Vagina (tissue), 2 donors: Measurements from ENCODE around the gene AS3MT. TPM values are rescaled to one million over a fixed set of nuclear protein-coding genes. Genes with fewer than 3 reads are reported as not detected.
"Not testable (repeated sequence)": the region's sequence is repeated elsewhere in the genome, so short reads cannot be mapped to it uniquely, and the experiment has no call there.

ENCODE experiments used
- DNase-seq, 2 donors: peaks; one replicate each; pipeline ENCODE4 v3.0.0-alpha.2; 2017; ENCODE audit errors: extremely low spot score in 2 of 2
- H3K27ac ChIP-seq: fragments of 200-600 bp; sonication (generic); one replicate; pipeline ENCODE4 v1.5.1; 2019
- H3K27me3 ChIP-seq: fragments of 200-600 bp; sonication (generic); one replicate; pipeline ENCODE4 v1.5.1; 2019
- H3K36me3 ChIP-seq, 2 donors: fragments of 200-600 bp; sonication (generic); one replicate each; pipeline ENCODE4 v1.5.1; 2017 to 2019
- H3K4me1 ChIP-seq: fragments of 200-600 bp; sonication (generic); one replicate; pipeline ENCODE4 v1.5.1; 2019
- H3K4me3 ChIP-seq, 2 donors: fragments of 200-600 bp; sonication (generic); 1 replicate in 1 of 2; 2 replicates in 1 of 2; pipeline ENCODE4 v1.5.1; 2016 to 2019
- H3K9me3 ChIP-seq: fragments of 200-600 bp; sonication (generic); one replicate; pipeline ENCODE4 v1.5.1; 2019
- POLR2A ChIP-seq, 2 donors: fragments of 450-650 bp; IDR thresholded peaks; one replicate each; pipeline ENCODE4 v1.6.1; 2017; ENCODE audit warnings: antibody characterized with exemption in 2 of 2, mild to moderate bottlenecking in 2 of 2, moderate library complexity in 2 of 2
- POLR2AphosphoS5 ChIP-seq, 2 donors: sonication (generic); formaldehyde crosslinking; IDR thresholded peaks; one replicate each; pipeline ENCODE4 v1.9.0; 2017; ENCODE audit warnings: antibody characterized with exemption in 2 of 2, mild to moderate bottlenecking in 2 of 2, low read depth in 1 of 2; ENCODE audit not compliant: insufficient read depth in 1 of 2
- intact Hi-C: fragments of 100-400 bp; cut with DNase I; formaldehyde crosslinking; loops from one replicate; pipeline ENCODE4 v1.15.1; 2023
- total RNA-seq: library from RNA; depleted of rRNA; stranded (reverse); fragments of >200 nt; gene quantifications from one replicate; pipeline ENCODE4 v1.2.3, GENCODE V29; 2016
- TF ChIP-seq, protein P1 (sequence below), 3 experiments: fragments of 450-650 bp in 2 of 3; fragments of 200-600 bp in 1 of 3; sonication (generic) in 1 of 3; IDR thresholded peaks; one replicate each; pipeline ENCODE4 v1.5.1; 2017 to 2019; ENCODE audit warnings: antibody characterized with exemption in 3 of 3, mild to moderate bottlenecking in 2 of 3, moderate library complexity in 2 of 3

AS3MT gene
- total RNA-seq, 1 donor from 2014 or later, result 3.2 TPM

DNA sequence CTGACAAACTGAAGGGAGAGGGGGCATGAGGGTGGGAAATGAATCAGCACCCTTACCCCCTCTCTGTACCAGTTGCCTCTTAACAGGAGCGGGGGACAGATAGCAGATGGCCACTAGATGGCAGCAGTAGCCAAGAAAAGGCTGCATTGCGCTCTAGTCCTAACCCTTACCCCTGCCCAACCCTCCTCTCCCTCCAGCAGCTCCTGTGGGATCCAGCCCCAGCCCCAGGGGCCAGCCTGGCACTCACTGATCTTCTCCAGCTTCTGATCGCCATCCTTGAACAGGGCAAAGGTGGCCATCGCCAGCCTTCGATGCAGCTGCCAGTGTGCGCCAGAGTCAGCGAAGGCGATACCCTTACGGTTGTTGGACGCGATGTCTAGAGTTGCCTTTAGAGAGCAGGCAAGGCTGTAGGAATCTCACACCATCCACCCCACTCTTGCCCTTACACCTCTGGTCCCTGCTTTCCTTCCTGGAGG is 34.2 kb upstream of the AS3MT start:
- Histone ChIP-seq H3K36me3 (no peaks in the 10 kb centered on the region), H3K27me3 (no peaks in the 10 kb centered on the region), H3K4me3 (no peak overlapping the region), H3K27ac (no peak overlapping the region), H3K4me1 (no peaks in the 10 kb centered on the region), H3K9me3 (no peaks in the 10 kb centered on the region)
- intact Hi-C loops, result loop anchor here (5.0 to 10.0 kb wide), 2 partner anchors 67 to 410 kb away; partner anchors contain the start of gene RPEL1
- peak in 1 of 2 donors; percentile 84 for DNase-seq
- TF ChIP-seq, protein P1, sequence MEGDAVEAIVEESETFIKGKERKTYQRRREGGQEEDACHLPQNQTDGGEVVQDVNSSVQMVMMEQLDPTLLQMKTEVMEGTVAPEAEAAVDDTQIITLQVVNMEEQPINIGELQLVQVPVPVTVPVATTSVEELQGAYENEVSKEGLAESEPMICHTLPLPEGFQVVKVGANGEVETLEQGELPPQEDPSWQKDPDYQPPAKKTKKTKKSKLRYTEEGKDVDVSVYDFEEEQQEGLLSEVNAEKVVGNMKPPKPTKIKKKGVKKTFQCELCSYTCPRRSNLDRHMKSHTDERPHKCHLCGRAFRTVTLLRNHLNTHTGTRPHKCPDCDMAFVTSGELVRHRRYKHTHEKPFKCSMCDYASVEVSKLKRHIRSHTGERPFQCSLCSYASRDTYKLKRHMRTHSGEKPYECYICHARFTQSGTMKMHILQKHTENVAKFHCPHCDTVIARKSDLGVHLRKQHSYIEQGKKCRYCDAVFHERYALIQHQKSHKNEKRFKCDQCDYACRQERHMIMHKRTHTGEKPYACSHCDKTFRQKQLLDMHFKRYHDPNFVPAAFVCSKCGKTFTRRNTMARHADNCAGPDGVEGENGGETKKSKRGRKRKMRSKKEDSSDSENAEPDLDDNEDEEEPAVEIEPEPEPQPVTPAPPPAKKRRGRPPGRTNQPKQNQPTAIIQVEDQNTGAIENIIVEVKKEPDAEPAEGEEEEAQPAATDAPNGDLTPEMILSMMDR (IDR thresholded peaks at IDR 0.05), result peak; percentile 68 to 83 (median 76)
- TF ChIP-seq POLR2A (IDR thresholded peaks at IDR 0.05), result no peak
- no peak for TF ChIP-seq POLR2AphosphoS5 (IDR thresholded peaks at IDR 0.05; ENCODE audit: insufficient read depth in 1 of 2, low read depth in 1 of 2)

DNA sequence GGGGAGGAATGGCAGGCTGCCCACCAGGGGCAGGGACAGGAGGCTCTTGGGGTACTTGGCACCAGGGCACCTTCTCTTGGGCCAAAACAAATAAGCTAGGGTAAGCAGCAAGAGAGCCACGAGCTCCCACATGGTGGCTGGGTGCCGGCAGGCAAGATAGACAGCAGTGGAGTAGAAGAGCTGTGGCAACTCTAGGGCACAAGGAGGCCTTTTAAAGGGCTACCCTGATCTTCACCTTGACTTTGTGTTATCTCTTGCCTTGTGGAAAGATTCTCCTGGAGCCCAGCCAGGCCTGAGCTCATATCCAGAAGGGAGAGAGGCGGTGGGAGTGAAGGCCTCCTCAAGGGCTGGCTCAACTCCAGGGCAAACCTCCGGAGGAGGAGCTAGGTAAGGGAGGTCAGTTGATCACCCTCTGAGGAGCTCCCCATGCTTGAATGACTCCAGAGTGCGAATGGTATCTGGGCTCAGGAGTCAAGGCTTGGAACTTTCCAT is 32.0 kb upstream of the AS3MT start, which contains the start of gene CYP17A1:
TSS of gene CYP17A1 (minus strand) at position 184 of the 492 bp plus-strand sequence. CDS start at position 132, 52 bp downstream.
- H3K9me3 ChIP-seq, result no peaks in the 10 kb centered on the region
- TF ChIP-seq, protein P1 (IDR thresholded peaks at IDR 0.05), result no peak
- TF ChIP-seq POLR2AphosphoS5 (IDR thresholded peaks at IDR 0.05; ENCODE audit: insufficient read depth in 1 of 2, low read depth in 1 of 2) (no peak), POLR2A (IDR thresholded peaks at IDR 0.05) (no peak)
- H3K4me1 ChIP-seq, result no peaks in the 10 kb centered on the region
- H3K4me3 ChIP-seq, result no peak within 1 kb of the TSS
- H3K27me3 ChIP-seq, result no peaks in the 10 kb centered on the region
- DNase-seq, result no peak
- H3K36me3 ChIP-seq, result no peaks in the 10 kb centered on the region
- intact Hi-C loops, result loop anchor here (5.0 to 10.0 kb wide), 2 partner anchors 65 to 408 kb away; partner anchors contain the start of gene RPEL1
- no peak within 1 kb of the TSS for H3K27ac ChIP-seq

DNA sequence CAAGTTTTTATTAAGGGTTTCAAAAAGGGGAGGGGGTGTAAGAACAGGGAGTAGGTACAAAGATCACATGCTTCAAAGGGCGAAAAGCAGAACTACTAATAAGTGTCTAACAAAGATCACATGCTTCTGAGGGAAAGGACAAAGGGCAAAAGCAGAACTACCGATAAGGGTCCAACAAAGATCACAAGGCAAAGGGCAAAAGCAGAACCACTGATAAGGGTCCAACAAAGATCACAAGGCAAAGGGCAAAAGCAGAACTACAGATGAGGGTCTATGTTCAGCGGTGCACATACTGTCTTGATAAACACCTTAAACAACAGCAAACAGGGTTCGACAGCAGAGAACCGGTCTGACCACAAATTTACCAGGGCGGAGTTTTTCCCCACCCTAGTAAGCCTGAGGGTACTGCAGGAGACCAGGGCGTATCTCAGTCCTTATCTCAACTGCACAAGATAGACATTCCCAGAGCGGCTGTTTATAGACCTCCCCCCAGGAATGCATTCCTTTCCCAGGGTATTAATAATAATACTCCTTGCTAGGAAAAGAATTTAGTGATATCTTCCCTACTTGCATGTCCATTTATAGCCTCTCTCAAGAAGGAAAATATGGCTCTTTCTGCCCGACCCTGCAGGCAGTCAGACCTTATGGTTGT is 30.9 kb upstream of the AS3MT start:
- not testable (repeated sequence) for H3K4me1 ChIP-seq, H3K27ac ChIP-seq, H3K9me3 ChIP-seq, H3K27me3 ChIP-seq, H3K4me3 ChIP-seq, H3K36me3 ChIP-seq, DNase-seq
- intact Hi-C loops, result loop anchor here (5.0 to 10.0 kb wide), 2 partner anchors 64 to 406 kb away; partner anchors contain the start of gene RPEL1

DNA sequence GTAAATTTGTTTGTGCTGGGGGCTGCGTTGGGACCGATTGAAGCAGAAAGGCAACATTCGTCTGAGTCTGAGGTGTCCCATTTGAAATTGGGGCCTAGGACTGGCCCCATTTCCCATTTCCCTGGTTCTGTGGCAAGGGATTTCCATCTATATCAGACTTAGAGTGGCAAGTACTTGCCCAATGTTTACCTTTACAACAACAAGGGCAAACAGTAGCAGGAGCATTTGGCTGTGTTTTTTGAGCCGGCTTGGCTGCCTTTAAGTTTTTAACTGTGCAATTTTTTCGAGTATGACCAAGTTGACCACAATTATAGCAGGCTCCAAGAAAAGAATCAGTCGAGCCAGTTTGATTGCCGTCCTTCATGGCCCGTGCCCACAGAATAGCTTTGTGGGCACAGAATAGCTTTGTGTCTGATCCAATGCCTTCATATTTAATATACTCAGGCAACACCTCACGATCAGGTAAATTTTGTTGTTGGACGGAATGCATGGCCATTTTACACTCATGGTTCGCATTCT is 27.4 kb upstream of the AS3MT start:
- no peak for DNase-seq
- TF ChIP-seq POLR2AphosphoS5 (IDR thresholded peaks at IDR 0.05; ENCODE audit: insufficient read depth in 1 of 2, low read depth in 1 of 2) (no peak), POLR2A (IDR thresholded peaks at IDR 0.05) (no peak)
- TF ChIP-seq, protein P1 (IDR thresholded peaks at IDR 0.05), result no peak
- H3K4me1 ChIP-seq, result no peaks in the 10 kb centered on the region
- H3K9me3 ChIP-seq, result no peaks in the 10 kb centered on the region
- H3K27me3 ChIP-seq, result no peaks in the 10 kb centered on the region
- no peaks in the 10 kb centered on the region for H3K36me3 ChIP-seq
- intact Hi-C loops, result no loop called here
- no peak overlapping the region for H3K4me3 ChIP-seq
- no peak overlapping the region for H3K27ac ChIP-seq

DNA sequence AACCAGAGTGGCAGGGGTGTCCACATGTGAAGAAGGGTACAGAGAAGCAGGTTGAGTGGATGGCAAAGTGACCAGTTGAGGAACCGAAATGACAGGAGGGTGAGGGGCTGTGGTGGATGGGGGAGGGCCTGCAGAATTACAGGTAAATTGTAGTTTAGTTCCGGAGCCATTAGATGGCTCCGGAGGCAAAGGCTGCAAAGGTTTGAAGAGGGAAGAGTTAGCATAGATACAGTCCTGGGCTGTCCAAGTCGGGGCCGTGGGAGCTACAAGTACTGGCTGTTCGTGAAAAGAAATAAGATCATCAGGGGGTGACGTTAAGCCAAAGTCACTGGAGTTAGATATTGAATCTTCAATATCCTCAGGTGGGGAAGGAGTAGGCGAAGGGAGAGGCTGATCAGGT is 26.1 kb upstream of the AS3MT start:
- DNase-seq, H3K27ac ChIP-seq, H3K9me3 ChIP-seq, H3K4me1 ChIP-seq, H3K4me3 ChIP-seq, intact Hi-C loops, H3K36me3 ChIP-seq, H3K27me3 ChIP-seq: not testable (repeated sequence)

DNA sequence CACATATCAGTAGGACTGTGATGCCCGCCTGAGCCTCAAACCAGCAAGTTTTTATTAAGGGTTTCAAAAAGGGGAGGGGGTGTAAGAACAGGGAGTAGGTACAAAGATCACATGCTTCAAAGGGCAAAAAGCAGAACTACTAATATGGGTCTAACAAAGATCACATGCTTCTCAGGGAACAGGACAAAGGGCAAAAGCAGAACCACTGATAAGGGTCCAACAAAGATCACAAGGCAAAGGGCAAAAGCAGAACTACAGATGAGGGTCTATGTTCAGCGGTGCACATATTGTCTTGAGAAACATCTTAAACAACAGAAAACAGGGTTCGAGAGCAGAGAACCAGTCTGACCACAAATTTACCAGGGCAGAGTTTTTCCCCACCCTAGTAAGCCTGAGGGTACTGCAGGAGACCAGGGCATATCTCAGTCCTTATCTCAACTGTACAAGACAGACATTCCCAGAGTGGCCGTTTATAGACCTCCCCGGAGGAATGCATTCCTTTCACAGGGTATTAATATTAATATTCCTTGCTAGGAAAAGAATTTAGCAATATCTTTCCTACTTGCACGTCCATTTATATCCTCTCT is 25.0 kb upstream of the AS3MT start:
- H3K27ac ChIP-seq, result not testable (repeated sequence)

More for the DNA sequence above, 25.0 kb upstream of the AS3MT start:
- H3K27me3 ChIP-seq, intact Hi-C loops, H3K9me3 ChIP-seq, H3K36me3 ChIP-seq, H3K4me1 ChIP-seq, DNase-seq, H3K4me3 ChIP-seq: not testable (repeated sequence)
